ENCODE data around the gene HS6ST2. TPM values are rescaled to one million over a fixed set of nuclear protein-coding genes. Genes with fewer than 3 reads are reported as not detected.

Gene HS6ST2
- total and polyA plus RNA-seq, 4 experiments from 2014 or later = not detected

GRCh38 chrX:132676102-132676501 lies 282.3 kb downstream of the HS6ST2 start:
- ChIA-PET POLR2A (ENCODE audit: partially characterized antibody) (no interaction called here), CTCF (ENCODE audit: partially characterized antibody) (no interaction called here)
- H3K27ac Mint-ChIP-seq = peak overlapping the region in 1 of 7 donors; percentile 3
- peaks cover 0 to 3% of the 10 kb centered on the region in 2 donors for H3K27me3 Mint-ChIP-seq
- intact Hi-C loops (cut with micrococcal nuclease) = no loop called here
- Histone ChIP-seq H3K27me3 (ENCODE audit: insufficient read depth, low read length) (no peaks in the 10 kb centered on the region), H3K9me3 (ENCODE audit: control insufficient read depth in 1 of 2, low read length in 2 of 2) (no peaks in the 10 kb centered on the region), H3K4me3 (ENCODE audit: low read length in 2 of 2) (no peak overlapping the region), H3K36me3 (ENCODE audit: insufficient read depth, low read length) (no peaks in the 10 kb centered on the region), H3K27ac (ENCODE audit: low read depth, low read length) (no peak overlapping the region), H3K4me1 (ENCODE audit: insufficient read depth, low read length) (peaks cover 7% of the 10 kb centered on the region)
- DNase-seq = no peak
- H3K9me3 Mint-ChIP-seq = peaks cover 2 to 7% (median 5%) of the 10 kb centered on the region in 8 donors
- H3K4me1 Mint-ChIP-seq = peaks cover 0 to 11% (median 3%) of the 10 kb centered on the region in 4 donors
- H3K36me3 Mint-ChIP-seq = peaks cover 0 to 5% of the 10 kb centered on the region in 2 donors
- no peak overlapping the region for H3K4me3 Mint-ChIP-seq

- POLR2A ChIA-PET (ENCODE audit: partially characterized antibody) = no interaction called here
- peaks cover 7% of the 10 kb centered on the region for H3K4me1 ChIP-seq (ENCODE audit: insufficient read depth, low read length)
- no peak overlapping the region for H3K4me3 ChIP-seq (ENCODE audit: low read length in 2 of 2)
- Mint-ChIP-seq H3K27ac (no peak overlapping the region), H3K9me3 (no peaks in the 10 kb centered on the region), H3K4me3 (no peak overlapping the region), H3K4me1 (peaks cover 0 to 11% (median 3%) of the 10 kb centered on the region in 4 donors), H3K36me3 (no peaks in the 10 kb centered on the region), H3K27me3 (no peaks in the 10 kb centered on the region)
- H3K36me3 ChIP-seq (ENCODE audit: insufficient read depth, low read length) = no peaks in the 10 kb centered on the region
- intact Hi-C loops (cut with micrococcal nuclease) = no loop called here
- CTCF ChIA-PET (ENCODE audit: partially characterized antibody) = no interaction called here
- H3K27me3 ChIP-seq (ENCODE audit: insufficient read depth, low read length) = no peaks in the 10 kb centered on the region
- no peak for DNase-seq
- no peaks in the 10 kb centered on the region for H3K9me3 ChIP-seq (ENCODE audit: control insufficient read depth in 1 of 2, low read length in 2 of 2)
- no peak overlapping the region for H3K27ac ChIP-seq (ENCODE audit: low read depth, low read length)
Measured at GRCh38 chrX:132673331-132673730, 285.1 kb downstream of the HS6ST2 start.

- Mint-ChIP-seq H3K9me3 (no peaks in the 10 kb centered on the region), H3K27me3 (peaks cover 0 to 6% of the 10 kb centered on the region in 2 donors), H3K36me3 (no peaks in the 10 kb centered on the region), H3K27ac (no peak overlapping the region), H3K4me1 (no peaks in the 10 kb centered on the region), H3K4me3 (no peak overlapping the region)
- no peaks in the 10 kb centered on the region for H3K9me3 ChIP-seq (ENCODE audit: control insufficient read depth in 1 of 2, low read length in 2 of 2)
- no peak for DNase-seq
- ChIA-PET CTCF (ENCODE audit: partially characterized antibody) (interaction anchor here (1.0 kb wide), 1 partner anchor 11 kb away, joined by 3 read pairs; no protein-coding TSS in a partner anchor), POLR2A (ENCODE audit: partially characterized antibody) (no interaction called here)
- no peak overlapping the region for H3K27ac ChIP-seq (ENCODE audit: low read depth, low read length)
- no peaks in the 10 kb centered on the region for H3K4me1 ChIP-seq (ENCODE audit: insufficient read depth, low read length)
- intact Hi-C loops (cut with micrococcal nuclease) = no loop called here
- no peaks in the 10 kb centered on the region for H3K36me3 ChIP-seq (ENCODE audit: insufficient read depth, low read length)
- H3K27me3 ChIP-seq (ENCODE audit: insufficient read depth, low read length) = no peaks in the 10 kb centered on the region
- H3K4me3 ChIP-seq (ENCODE audit: low read length in 2 of 2) = no peak overlapping the region
Measured at GRCh38 chrX:132671229-132671641, 287.2 kb downstream of the HS6ST2 start.

GRCh38 chrX:132669142-132669541 lies 289.3 kb downstream of the HS6ST2 start:
- H3K27ac Mint-ChIP-seq = no peak overlapping the region
- CTCF ChIA-PET (ENCODE audit: partially characterized antibody) = no interaction called here
- H3K27me3 ChIP-seq (ENCODE audit: insufficient read depth, low read length) = no peaks in the 10 kb centered on the region
- no peaks in the 10 kb centered on the region for H3K9me3 ChIP-seq (ENCODE audit: control insufficient read depth in 1 of 2, low read length in 2 of 2)
- no peaks in the 10 kb centered on the region for H3K36me3 ChIP-seq (ENCODE audit: insufficient read depth, low read length)
- no peak overlapping the region for H3K4me3 Mint-ChIP-seq
- no peak for DNase-seq
- H3K36me3 Mint-ChIP-seq = no peaks in the 10 kb centered on the region
- intact Hi-C loops (cut with micrococcal nuclease) = no loop called here
- peaks cover 2 to 6% of the 10 kb centered on the region in 2 donors for H3K27me3 Mint-ChIP-seq
- no peak overlapping the region for H3K4me3 ChIP-seq (ENCODE audit: low read length in 2 of 2)
- H3K4me1 Mint-ChIP-seq = no peaks in the 10 kb centered on the region
- no peak overlapping the region for H3K27ac ChIP-seq (ENCODE audit: low read depth, low read length)
- no peaks in the 10 kb centered on the region for H3K9me3 Mint-ChIP-seq
- POLR2A ChIA-PET (ENCODE audit: partially characterized antibody) = no interaction called here
- H3K4me1 ChIP-seq (ENCODE audit: insufficient read depth, low read length) = no peaks in the 10 kb centered on the region

- H3K27ac Mint-ChIP-seq = peak overlapping the region in 1 of 7 donors; percentile 32
- no peaks in the 10 kb centered on the region for H3K27me3 ChIP-seq (ENCODE audit: insufficient read depth, low read length)
- H3K4me1 ChIP-seq (ENCODE audit: insufficient read depth, low read length) = no peaks in the 10 kb centered on the region
- H3K36me3 Mint-ChIP-seq = no peaks in the 10 kb centered on the region
- no peaks in the 10 kb centered on the region for H3K4me1 Mint-ChIP-seq
- intact Hi-C loops (cut with micrococcal nuclease) = no loop called here
- H3K9me3 ChIP-seq (ENCODE audit: control insufficient read depth in 1 of 2, low read length in 2 of 2) = no peaks in the 10 kb centered on the region
- H3K27ac ChIP-seq (ENCODE audit: low read depth, low read length) = no peak overlapping the region
- ChIA-PET CTCF (ENCODE audit: partially characterized antibody) (no interaction called here), POLR2A (ENCODE audit: partially characterized antibody) (no interaction called here)
- H3K9me3 Mint-ChIP-seq = no peaks in the 10 kb centered on the region
- no peak overlapping the region for H3K4me3 Mint-ChIP-seq
- peaks cover 3 to 6% of the 10 kb centered on the region in 2 donors for H3K27me3 Mint-ChIP-seq
- no peak overlapping the region for H3K4me3 ChIP-seq (ENCODE audit: low read length in 2 of 2)
- DNase-seq = no peak
- no peaks in the 10 kb centered on the region for H3K36me3 ChIP-seq (ENCODE audit: insufficient read depth, low read length)
Measured at GRCh38 chrX:132668178-132668577, 290.3 kb downstream of the HS6ST2 start.

- Histone ChIP-seq H3K27ac (ENCODE audit: low read depth, low read length) (no peak overlapping the region), H3K4me1 (ENCODE audit: insufficient read depth, low read length) (no peaks in the 10 kb centered on the region), H3K9me3 (ENCODE audit: control insufficient read depth in 1 of 2, low read length in 2 of 2) (no peaks in the 10 kb centered on the region), H3K27me3 (ENCODE audit: insufficient read depth, low read length) (no peaks in the 10 kb centered on the region), H3K4me3 (ENCODE audit: low read length in 2 of 2) (no peak overlapping the region), H3K36me3 (ENCODE audit: insufficient read depth, low read length) (no peaks in the 10 kb centered on the region)
- H3K27me3 Mint-ChIP-seq = peaks cover 4 to 6% of the 10 kb centered on the region in 2 donors
- intact Hi-C loops (cut with micrococcal nuclease) = no loop called here
- no peaks in the 10 kb centered on the region for H3K36me3 Mint-ChIP-seq
- no peaks in the 10 kb centered on the region for H3K4me1 Mint-ChIP-seq
- DNase-seq = no peak
- POLR2A ChIA-PET (ENCODE audit: partially characterized antibody) = no interaction called here
- CTCF ChIA-PET (ENCODE audit: partially characterized antibody) = no interaction called here
- H3K27ac Mint-ChIP-seq = no peak overlapping the region
- no peaks in the 10 kb centered on the region for H3K9me3 Mint-ChIP-seq
- no peak overlapping the region for H3K4me3 Mint-ChIP-seq
Measured at GRCh38 chrX:132665676-132666075, 292.8 kb downstream of the HS6ST2 start.

GRCh38 chrX:132664273-132664672 lies 294.2 kb downstream of the HS6ST2 start:
- intact Hi-C loops (cut with micrococcal nuclease) = no loop called here

GRCh38 chrX:132662844-132663243 lies 295.6 kb downstream of the HS6ST2 start:
- no peak overlapping the region for H3K4me3 ChIP-seq (ENCODE audit: low read length in 2 of 2)
- intact Hi-C loops (cut with micrococcal nuclease) = no loop called here
- Mint-ChIP-seq H3K36me3 (no peaks in the 10 kb centered on the region), H3K9me3 (no peaks in the 10 kb centered on the region), H3K27ac (no peak overlapping the region), H3K27me3 (peaks cover 6 to 8% of the 10 kb centered on the region in 2 donors), H3K4me3 (no peak overlapping the region), H3K4me1 (no peaks in the 10 kb centered on the region)
- H3K27ac ChIP-seq (ENCODE audit: low read depth, low read length) = no peak overlapping the region
- POLR2A ChIA-PET (ENCODE audit: partially characterized antibody) = no interaction called here
- no peak for DNase-seq
- no peaks in the 10 kb centered on the region for H3K4me1 ChIP-seq (ENCODE audit: insufficient read depth, low read length)
- H3K27me3 ChIP-seq (ENCODE audit: insufficient read depth, low read length) = no peaks in the 10 kb centered on the region
- no peaks in the 10 kb centered on the region for H3K36me3 ChIP-seq (ENCODE audit: insufficient read depth, low read length)
- CTCF ChIA-PET (ENCODE audit: partially characterized antibody) = no interaction called here
- no peaks in the 10 kb centered on the region for H3K9me3 ChIP-seq (ENCODE audit: control insufficient read depth in 1 of 2, low read length in 2 of 2)

More at GRCh38 chrX:132664273-132664672, 294.2 kb downstream of the HS6ST2 start:
- DNase-seq = no peak
- no peaks in the 10 kb centered on the region for H3K36me3 Mint-ChIP-seq
- no peak overlapping the region for H3K4me3 Mint-ChIP-seq
- no peaks in the 10 kb centered on the region for H3K9me3 Mint-ChIP-seq
- H3K4me3 ChIP-seq (ENCODE audit: low read length in 2 of 2) = no peak overlapping the region
- H3K27me3 ChIP-seq (ENCODE audit: insufficient read depth, low read length) = no peaks in the 10 kb centered on the region
- H3K4me1 ChIP-seq (ENCODE audit: insufficient read depth, low read length) = no peaks in the 10 kb centered on the region
- POLR2A ChIA-PET (ENCODE audit: partially characterized antibody) = no interaction called here
- no peaks in the 10 kb centered on the region for H3K36me3 ChIP-seq (ENCODE audit: insufficient read depth, low read length)
- no peak overlapping the region for H3K27ac Mint-ChIP-seq
- CTCF ChIA-PET (ENCODE audit: partially characterized antibody) = no interaction called here
- no peak overlapping the region for H3K27ac ChIP-seq (ENCODE audit: low read depth, low read length)
- H3K9me3 ChIP-seq (ENCODE audit: control insufficient read depth in 1 of 2, low read length in 2 of 2) = no peaks in the 10 kb centered on the region
- H3K4me1 Mint-ChIP-seq = no peaks in the 10 kb centered on the region
- peaks cover 6 to 7% of the 10 kb centered on the region in 2 donors for H3K27me3 Mint-ChIP-seq

All from CD4-positive, alpha-beta memory T cell (primary cell).